Neural cell (in vitro differentiated cells): ENCODE results near the gene MIPOL1.

ENCODE experiments used
- CTCF ChIP-seq: fragments of 450-650 bp; IDR thresholded peaks from 2 replicates; pipeline ENCODE4 v1.5.1; 2014; ENCODE audit warnings: antibody characterized with exemption, mild to moderate bottlenecking, moderate library complexity; ENCODE audit not compliant: poor library complexity, severe bottlenecking
- EP300 ChIP-seq: fragments of 450-650 bp; conservative IDR thresholded peaks from 2 replicates; pipeline ENCODE4 v1.6.1; 2014; ENCODE audit warnings: antibody characterized with exemption, mild to moderate bottlenecking, moderate library complexity; ENCODE audit not compliant: poor library complexity, severe bottlenecking
- EZH2 ChIP-seq: fragments of 200-600, 300-800 bp; shearing (Covaris generic), sonication (generic); IDR thresholded peaks from 2 replicates; pipeline ENCODE4 v1.6.1; 2014; ENCODE audit warnings: antibody characterized with exemption, low read length, borderline replicate concordance, mild to moderate bottlenecking; ENCODE audit not compliant: insufficient read depth, poor library complexity, severe bottlenecking
- POLR2AphosphoS5 ChIP-seq: IDR thresholded peaks from 2 replicates; pipeline ENCODE4 v1.6.1; 2012
- REST ChIP-seq: IDR thresholded peaks from 2 replicates; pipeline ENCODE4 v1.6.1; 2012; ENCODE audit warnings: borderline replicate concordance
- TAF1 ChIP-seq: IDR thresholded peaks from 2 replicates; pipeline ENCODE4 v1.6.1; 2012; ENCODE audit warnings: low read depth

GRCh38 chr14:37369425-37369824 is 171.7 kb downstream of the MIPOL1 start:
- TF ChIP-seq CTCF (no peak), POLR2AphosphoS5 (no peak), TAF1 (no peak), EP300 (no peak), EZH2 (no peak), REST (no peak)
